ENCODE data around the gene RNF166. TPM values are rescaled to one million over a fixed set of nuclear protein-coding genes. Genes with fewer than 3 reads are reported as not detected.

RNF166 gene
- total and polyA plus RNA-seq, 2 of the 13 experiments (the other 11 are each of a cell fraction or from before 2014, with no cell fraction given), result 21.4 to 23.0 TPM

DNA sequence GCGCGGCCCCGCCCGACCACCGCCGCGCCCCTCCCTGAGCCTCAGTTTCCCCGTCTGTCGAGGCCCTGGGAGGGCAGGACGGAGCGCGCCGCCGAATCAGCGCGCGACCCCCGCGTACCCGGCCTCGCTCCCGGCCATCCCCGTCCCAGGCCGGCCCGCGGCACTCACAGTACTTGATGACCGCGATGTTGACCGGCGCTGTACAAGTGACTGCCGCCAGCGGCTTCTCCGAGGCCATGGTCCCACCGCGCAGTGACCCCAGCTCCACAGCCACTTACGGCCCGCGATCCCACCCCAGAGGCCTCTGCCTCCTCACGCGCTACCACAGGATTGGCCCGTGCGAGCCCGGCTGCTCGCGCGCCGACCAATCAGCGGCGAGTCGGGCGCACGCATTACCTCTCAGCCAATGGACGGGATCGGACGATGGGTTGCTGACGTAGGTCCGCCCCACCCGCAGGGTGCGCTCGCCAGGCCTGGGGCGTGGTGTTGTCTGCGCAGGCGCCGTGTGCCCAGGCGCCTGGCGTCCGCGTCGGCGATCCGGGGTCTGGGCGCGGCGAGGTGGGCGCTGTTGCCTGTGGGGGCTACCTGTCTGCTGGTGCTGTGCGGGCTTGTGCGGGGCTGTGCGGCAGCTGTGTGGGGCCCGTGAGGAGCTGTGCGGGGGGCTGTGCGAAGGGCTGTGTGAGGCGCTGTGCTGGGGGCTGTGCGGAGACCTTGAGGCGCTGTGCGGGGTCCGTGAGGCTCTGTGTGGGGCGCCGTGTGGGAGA lies 43.2 kb downstream of the RNF166 start, which contains the start of gene MVD (continued):
- TF ChIP-seq ZNF607 (CRISPR knock-in tag; IDR thresholded peaks at IDR 0.05; ENCODE audit: borderline replicate concordance), result peak; percentile 90; the same call in 1 of the 2 replicates
- TF ChIP-seq FUBP1 (CRISPR knock-in tag; IDR thresholded peaks at IDR 0.05; ENCODE audit: borderline replicate concordance), result no peak; the same call in 1 of the 2 replicates
- peak; percentile 92 for TF ChIP-seq SPEN (CRISPR knock-in tag; IDR thresholded peaks at IDR 0.05; ENCODE audit: low read depth)
- TF ChIP-seq, protein P1, sequence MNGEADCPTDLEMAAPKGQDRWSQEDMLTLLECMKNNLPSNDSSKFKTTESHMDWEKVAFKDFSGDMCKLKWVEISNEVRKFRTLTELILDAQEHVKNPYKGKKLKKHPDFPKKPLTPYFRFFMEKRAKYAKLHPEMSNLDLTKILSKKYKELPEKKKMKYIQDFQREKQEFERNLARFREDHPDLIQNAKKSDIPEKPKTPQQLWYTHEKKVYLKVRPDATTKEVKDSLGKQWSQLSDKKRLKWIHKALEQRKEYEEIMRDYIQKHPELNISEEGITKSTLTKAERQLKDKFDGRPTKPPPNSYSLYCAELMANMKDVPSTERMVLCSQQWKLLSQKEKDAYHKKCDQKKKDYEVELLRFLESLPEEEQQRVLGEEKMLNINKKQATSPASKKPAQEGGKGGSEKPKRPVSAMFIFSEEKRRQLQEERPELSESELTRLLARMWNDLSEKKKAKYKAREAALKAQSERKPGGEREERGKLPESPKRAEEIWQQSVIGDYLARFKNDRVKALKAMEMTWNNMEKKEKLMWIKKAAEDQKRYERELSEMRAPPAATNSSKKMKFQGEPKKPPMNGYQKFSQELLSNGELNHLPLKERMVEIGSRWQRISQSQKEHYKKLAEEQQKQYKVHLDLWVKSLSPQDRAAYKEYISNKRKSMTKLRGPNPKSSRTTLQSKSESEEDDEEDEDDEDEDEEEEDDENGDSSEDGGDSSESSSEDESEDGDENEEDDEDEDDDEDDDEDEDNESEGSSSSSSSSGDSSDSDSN (CRISPR knock-in tag; IDR thresholded peaks at IDR 0.05), result peak; percentile 85
- TF ChIP-seq FOXK1 (CRISPR knock-in tag; IDR thresholded peaks at IDR 0.05; ENCODE audit: borderline replicate concordance, low read depth), result peak; percentile 81
- TF ChIP-seq ZNF530 (CRISPR knock-in tag; IDR thresholded peaks at IDR 0.05; ENCODE audit: low read depth), result 0 out of 2 replicates have a peak, but pooled peaks have one; percentile 9
- peak; percentile 97 to 98 for TF ChIP-seq POLR2A (IDR thresholded peaks at IDR 0.05; ENCODE audit: insufficient read depth in 1 of 2, low read depth in 2 of 2, low read length in 2 of 2)
- TF ChIP-seq ARNT (IDR thresholded peaks at IDR 0.05), result no peak
- TF ChIP-seq MEIS1 (CRISPR knock-in tag; IDR thresholded peaks at IDR 0.05; ENCODE audit: borderline replicate concordance), result peak; percentile 81; the same call in 1 of the 2 replicates
- TF ChIP-seq GABPA (IDR thresholded peaks at IDR 0.05; ENCODE audit: low read depth, low read length), result no peak
- TF ChIP-seq GABPA (CRISPR knock-in tag; IDR thresholded peaks at IDR 0.05; ENCODE audit: low read depth), result no peak
- TF ChIP-seq, protein P2, sequence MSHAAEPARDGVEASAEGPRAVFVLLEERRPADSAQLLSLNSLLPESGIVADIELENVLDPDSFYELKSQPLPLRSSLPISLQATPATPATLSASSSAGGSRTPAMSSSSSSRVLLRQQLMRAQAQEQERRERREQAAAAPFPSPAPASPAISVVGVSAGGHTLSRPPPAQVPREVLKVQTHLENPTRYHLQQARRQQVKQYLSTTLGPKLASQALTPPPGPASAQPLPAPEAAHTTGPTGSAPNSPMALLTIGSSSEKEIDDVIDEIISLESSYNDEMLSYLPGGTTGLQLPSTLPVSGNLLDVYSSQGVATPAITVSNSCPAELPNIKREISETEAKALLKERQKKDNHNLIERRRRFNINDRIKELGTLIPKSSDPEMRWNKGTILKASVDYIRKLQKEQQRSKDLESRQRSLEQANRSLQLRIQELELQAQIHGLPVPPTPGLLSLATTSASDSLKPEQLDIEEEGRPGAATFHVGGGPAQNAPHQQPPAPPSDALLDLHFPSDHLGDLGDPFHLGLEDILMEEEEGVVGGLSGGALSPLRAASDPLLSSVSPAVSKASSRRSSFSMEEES (CRISPR knock-in tag; IDR thresholded peaks at IDR 0.05), result peak; percentile 64
- TF ChIP-seq ZNF747 (CRISPR knock-in tag; IDR thresholded peaks at IDR 0.05; ENCODE audit: borderline replicate concordance), result peak; percentile 90; the same call in 1 of the 2 replicates
- peak; percentile 82 for TF ChIP-seq MNT (IDR thresholded peaks at IDR 0.05)
- TF ChIP-seq ZNF878 (CRISPR knock-in tag; IDR thresholded peaks at IDR 0.05), result no peak
- TF ChIP-seq ZNF280B (CRISPR knock-in tag; IDR thresholded peaks at IDR 0.05; ENCODE audit: borderline replicate concordance), result no peak
- TF ChIP-seq ATAD3A (CRISPR knock-in tag; IDR thresholded peaks at IDR 0.05), result no peak
- TF ChIP-seq REXO4 (CRISPR knock-in tag; IDR thresholded peaks at IDR 0.05; ENCODE audit: borderline replicate concordance), result 0 out of 2 replicates have a peak, but pooled peaks have one; percentile 23
- TF ChIP-seq TARDBP (CRISPR knock-in tag; IDR thresholded peaks at IDR 0.05), result peak; percentile 74
- peak; percentile 38 for TF ChIP-seq ZSCAN25 (CRISPR knock-in tag; IDR thresholded peaks at IDR 0.05)
